H1 (cell line): ENCODE results near the gene NAMPT.

Experiments
- BCL11A ChIP-seq, 2 experiments: IDR thresholded peaks; one replicate each; pipeline ENCODE4 v1.6.1; 2011; ENCODE audit warnings: low read depth in 2 of 2, low read length in 2 of 2, mild to moderate bottlenecking in 2 of 2
- CHD2 ChIP-seq: IDR thresholded peaks from 2 replicates; pipeline ENCODE4 v1.6.1; 2012; ENCODE audit warnings: low read length, improper control_type of control experiment
- EP300 ChIP-seq, 2 experiments: IDR thresholded peaks; 1 replicate in 1 of 2; 2 replicates in 1 of 2; pipeline ENCODE4 v1.6.1; 2011 to 2012; ENCODE audit warnings: low read depth in 2 of 2, low read length in 2 of 2, mild to moderate bottlenecking in 2 of 2, borderline replicate concordance in 1 of 2, inconsistent platforms in 1 of 2, moderate library complexity in 1 of 2
- EZH2 ChIP-seq: fragments of 200-600 bp; sonication (generic); IDR thresholded peaks from 2 replicates; pipeline ENCODE4 v1.7.1; 2012; ENCODE audit warnings: low read depth, mild to moderate bottlenecking, moderate library complexity, low read length, inconsistent platforms; ENCODE audit not compliant: severe bottlenecking
- GTF2F1 ChIP-seq: IDR thresholded peaks from 2 replicates; pipeline ENCODE4 v1.6.1; 2012; ENCODE audit warnings: low read depth, low read length, improper control_type of control experiment, borderline replicate concordance
- POLR2AphosphoS5 ChIP-seq: IDR thresholded peaks from 2 replicates; pipeline ENCODE4 v1.6.1; 2011; ENCODE audit warnings: low read depth, low read length
- RFX5 ChIP-seq: IDR thresholded peaks from 2 replicates; pipeline ENCODE4 v1.6.1; 2011; ENCODE audit warnings: low read depth, low read length, improper control_type of control experiment, borderline replicate concordance
- RXRA ChIP-seq: IDR thresholded peaks from 2 replicates; pipeline ENCODE4 v1.6.1; 2011; ENCODE audit warnings: low read depth, mild to moderate bottlenecking, low read length, moderate library complexity; ENCODE audit not compliant: insufficient read depth
- SP2 ChIP-seq: IDR thresholded peaks from 2 replicates; pipeline ENCODE4 v1.6.1; 2012; ENCODE audit warnings: mild to moderate bottlenecking, low read length, inconsistent platforms
- TAF1 ChIP-seq: IDR thresholded peaks from 2 replicates; pipeline ENCODE4 v1.6.1; 2011; ENCODE audit warnings: mild to moderate bottlenecking, low read depth, low read length
- YY1 ChIP-seq: IDR thresholded peaks from 2 replicates; pipeline ENCODE4 v1.6.1; 2011; ENCODE audit warnings: low read depth, mild to moderate bottlenecking, low read length
- TF ChIP-seq, protein P1 (sequence below): IDR thresholded peaks from 2 replicates; pipeline ENCODE4 v1.6.1; 2012; ENCODE audit warnings: inconsistent platforms
- TF ChIP-seq, protein P2 (sequence below), 3 experiments: IDR thresholded peaks; 1 replicate in 2 of 3; 2 replicates in 1 of 3; pipeline versions ENCODE4 v1.5.1 to v1.6.1; 2011; ENCODE audit warnings: low read length in 3 of 3, mild to moderate bottlenecking in 3 of 3, inconsistent platforms in 2 of 3, low read depth in 1 of 3, moderate library complexity in 1 of 3; ENCODE audit not compliant: insufficient read depth in 1 of 3; ENCODE audit errors: control extremely low read depth in 1 of 3

DNA sequence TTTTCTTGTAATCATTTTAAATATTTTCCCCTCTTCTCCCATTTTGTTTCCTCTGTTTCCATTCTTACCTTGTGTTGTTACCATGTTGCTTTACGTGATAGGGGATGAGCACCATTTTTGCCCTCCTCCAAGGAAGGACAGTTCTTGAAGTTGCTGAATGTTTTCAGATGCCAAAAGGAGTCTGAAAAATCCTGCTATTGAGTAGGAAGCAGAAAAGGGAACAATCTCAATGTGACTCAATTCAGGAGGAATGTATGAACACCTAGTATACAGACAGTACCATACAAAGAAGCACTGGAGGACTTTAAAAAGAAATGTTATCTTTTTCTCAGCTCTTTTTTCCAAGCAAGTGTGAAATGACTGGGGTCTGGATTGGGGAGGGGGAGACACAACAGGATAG is 5.1 kb upstream of the NAMPT start:
- TF ChIP-seq GTF2F1 (no peak), TAF1 (no peak), RXRA (no peak), POLR2AphosphoS5 (no peak), SP2 (no peak), BCL11A (IDR thresholded peaks at IDR 0.05; ENCODE audit: low read depth in 2 of 2, low read length in 2 of 2) (no peak), YY1 (no peak), EZH2 (no peak), EP300 (IDR thresholded peaks at IDR 0.05; ENCODE audit: borderline replicate concordance in 1 of 2, low read depth in 2 of 2, low read length in 2 of 2) (no peak), CHD2 (no peak), RFX5 (no peak)
- TF ChIP-seq, protein P1, sequence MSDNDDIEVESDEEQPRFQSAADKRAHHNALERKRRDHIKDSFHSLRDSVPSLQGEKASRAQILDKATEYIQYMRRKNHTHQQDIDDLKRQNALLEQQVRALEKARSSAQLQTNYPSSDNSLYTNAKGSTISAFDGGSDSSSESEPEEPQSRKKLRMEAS, result no peak
- TF ChIP-seq, protein P2, sequence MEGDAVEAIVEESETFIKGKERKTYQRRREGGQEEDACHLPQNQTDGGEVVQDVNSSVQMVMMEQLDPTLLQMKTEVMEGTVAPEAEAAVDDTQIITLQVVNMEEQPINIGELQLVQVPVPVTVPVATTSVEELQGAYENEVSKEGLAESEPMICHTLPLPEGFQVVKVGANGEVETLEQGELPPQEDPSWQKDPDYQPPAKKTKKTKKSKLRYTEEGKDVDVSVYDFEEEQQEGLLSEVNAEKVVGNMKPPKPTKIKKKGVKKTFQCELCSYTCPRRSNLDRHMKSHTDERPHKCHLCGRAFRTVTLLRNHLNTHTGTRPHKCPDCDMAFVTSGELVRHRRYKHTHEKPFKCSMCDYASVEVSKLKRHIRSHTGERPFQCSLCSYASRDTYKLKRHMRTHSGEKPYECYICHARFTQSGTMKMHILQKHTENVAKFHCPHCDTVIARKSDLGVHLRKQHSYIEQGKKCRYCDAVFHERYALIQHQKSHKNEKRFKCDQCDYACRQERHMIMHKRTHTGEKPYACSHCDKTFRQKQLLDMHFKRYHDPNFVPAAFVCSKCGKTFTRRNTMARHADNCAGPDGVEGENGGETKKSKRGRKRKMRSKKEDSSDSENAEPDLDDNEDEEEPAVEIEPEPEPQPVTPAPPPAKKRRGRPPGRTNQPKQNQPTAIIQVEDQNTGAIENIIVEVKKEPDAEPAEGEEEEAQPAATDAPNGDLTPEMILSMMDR (IDR thresholded peaks at IDR 0.05; ENCODE audit: control extremely low read depth in 1 of 3, insufficient read depth in 1 of 3, low read depth in 1 of 3, low read length in 3 of 3), result no peak
